Activated T-cell treated with anti-CD3 and anti-CD28 coated beads, Interleukin-2, amount 50 U/mL, for 48 hours (primary cell): Measurements from ENCODE around the gene WWC2.
"Not testable (repeated sequence)": the region's sequence is repeated elsewhere in the genome, so short reads cannot be mapped to it uniquely, and the experiment has no call there.

ENCODE experiments used
- DNase-seq, 2 experiments: peaks; one replicate each; pipeline ENCODE4 v3.0.0-alpha.2; 2020

WWC2 gene

GRCh38 chr4:183144787-183145186 lies 45.7 kb downstream of the WWC2 start:
- no peak for DNase-seq

GRCh38 chr4:183145773-183146172 lies 46.7 kb downstream of the WWC2 start:
- no peak for DNase-seq

GRCh38 chr4:183146478-183146877 lies 47.4 kb downstream of the WWC2 start:
- no peak for DNase-seq

- no peak for DNase-seq
Observed at GRCh38 chr4:183147196-183147595, 48.1 kb downstream of the WWC2 start.

- no peak for DNase-seq
Observed at GRCh38 chr4:183147983-183148382, 48.9 kb downstream of the WWC2 start.

GRCh38 chr4:183149616-183150539 lies 50.8 kb downstream of the WWC2 start:
- DNase-seq, result no peak

GRCh38 chr4:183150664-183151063 lies 51.6 kb downstream of the WWC2 start:
- DNase-seq, result not testable (repeated sequence)

GRCh38 chr4:183152232-183152631 lies 53.2 kb downstream of the WWC2 start:
- DNase-seq, result not testable (repeated sequence)

GRCh38 chr4:183153190-183153916 lies 54.3 kb downstream of the WWC2 start:
- DNase-seq, result no peak

- no peak for DNase-seq
Observed at GRCh38 chr4:183154701-183155391, 55.8 kb downstream of the WWC2 start.

GRCh38 chr4:183155450-183156184 lies 56.6 kb downstream of the WWC2 start:
- no peak for DNase-seq

GRCh38 chr4:183157215-183157614 lies 58.2 kb downstream of the WWC2 start:
- DNase-seq, result no peak

- DNase-seq, result no peak
Observed at GRCh38 chr4:183158062-183158461, 59.0 kb downstream of the WWC2 start.

GRCh38 chr4:183161630-183162029 lies 62.6 kb downstream of the WWC2 start:
- DNase-seq, result no peak

- DNase-seq, result no peak
Observed at GRCh38 chr4:183163135-183163534, 64.1 kb downstream of the WWC2 start.

GRCh38 chr4:183164963-183165362 lies 65.9 kb downstream of the WWC2 start:
- no peak for DNase-seq

GRCh38 chr4:183165376-183165775 lies 66.3 kb downstream of the WWC2 start:
- no peak for DNase-seq

- no peak for DNase-seq
Observed at GRCh38 chr4:183170894-183171293, 71.8 kb downstream of the WWC2 start.

GRCh38 chr4:183171484-183172267 lies 72.6 kb downstream of the WWC2 start:
- DNase-seq, result no peak

- DNase-seq, result no peak
Observed at GRCh38 chr4:183172881-183173280, 73.8 kb downstream of the WWC2 start.

- no peak for DNase-seq
Observed at GRCh38 chr4:183173580-183174526, 74.8 kb downstream of the WWC2 start.
